LNCAP (cell line): Measurements from ENCODE around the gene CTNNA2.

Source experiments
- TF ChIP-seq, protein P1 (sequence below): fragments of 450-650 bp; IDR thresholded peaks from 2 replicates; pipeline ENCODE4 v1.5.1; 2017; ENCODE audit warnings: mild to moderate bottlenecking

The CTNNA2 gene

DNA sequence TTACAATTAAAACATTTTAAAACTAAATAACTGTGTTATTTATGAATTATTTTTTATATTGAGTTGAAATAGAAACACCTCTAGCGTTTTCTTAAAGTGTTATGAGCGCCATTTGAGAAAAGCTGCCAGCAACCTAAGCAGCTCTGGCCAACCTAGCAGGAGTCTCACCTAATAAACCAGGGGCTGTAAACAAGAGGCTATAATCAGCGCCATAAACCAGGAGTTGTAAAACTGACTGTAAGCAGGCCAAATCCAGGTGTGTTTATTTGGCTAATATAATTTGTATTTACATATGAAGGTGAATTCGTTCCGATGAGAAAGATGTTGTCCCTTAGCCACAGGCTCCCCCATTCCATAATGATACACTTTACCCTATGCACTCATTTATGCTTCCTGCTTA is 757.0 kb downstream of the CTNNA2 start:
- TF ChIP-seq, protein P1, sequence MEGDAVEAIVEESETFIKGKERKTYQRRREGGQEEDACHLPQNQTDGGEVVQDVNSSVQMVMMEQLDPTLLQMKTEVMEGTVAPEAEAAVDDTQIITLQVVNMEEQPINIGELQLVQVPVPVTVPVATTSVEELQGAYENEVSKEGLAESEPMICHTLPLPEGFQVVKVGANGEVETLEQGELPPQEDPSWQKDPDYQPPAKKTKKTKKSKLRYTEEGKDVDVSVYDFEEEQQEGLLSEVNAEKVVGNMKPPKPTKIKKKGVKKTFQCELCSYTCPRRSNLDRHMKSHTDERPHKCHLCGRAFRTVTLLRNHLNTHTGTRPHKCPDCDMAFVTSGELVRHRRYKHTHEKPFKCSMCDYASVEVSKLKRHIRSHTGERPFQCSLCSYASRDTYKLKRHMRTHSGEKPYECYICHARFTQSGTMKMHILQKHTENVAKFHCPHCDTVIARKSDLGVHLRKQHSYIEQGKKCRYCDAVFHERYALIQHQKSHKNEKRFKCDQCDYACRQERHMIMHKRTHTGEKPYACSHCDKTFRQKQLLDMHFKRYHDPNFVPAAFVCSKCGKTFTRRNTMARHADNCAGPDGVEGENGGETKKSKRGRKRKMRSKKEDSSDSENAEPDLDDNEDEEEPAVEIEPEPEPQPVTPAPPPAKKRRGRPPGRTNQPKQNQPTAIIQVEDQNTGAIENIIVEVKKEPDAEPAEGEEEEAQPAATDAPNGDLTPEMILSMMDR, result no peak

DNA sequence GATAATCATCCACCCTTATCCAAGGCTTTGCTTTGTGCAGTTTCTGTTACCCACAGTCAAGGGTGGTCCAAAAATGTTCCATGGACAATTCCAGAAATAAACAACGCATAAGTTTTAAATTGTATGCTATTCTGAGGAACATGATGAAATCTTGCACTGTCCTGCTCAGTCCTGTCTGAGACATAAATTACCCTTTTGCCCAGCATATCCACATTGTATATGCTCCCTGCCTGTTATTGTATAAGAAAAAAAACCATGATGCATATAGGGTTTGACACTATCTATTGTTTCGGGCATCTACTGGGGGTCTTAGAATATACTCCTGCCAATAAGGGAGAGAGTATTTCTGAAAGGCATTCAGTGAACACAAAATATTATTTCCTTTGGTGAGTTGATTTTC is 767.7 kb downstream of the CTNNA2 start:
- TF ChIP-seq, protein P1, result no peak

DNA sequence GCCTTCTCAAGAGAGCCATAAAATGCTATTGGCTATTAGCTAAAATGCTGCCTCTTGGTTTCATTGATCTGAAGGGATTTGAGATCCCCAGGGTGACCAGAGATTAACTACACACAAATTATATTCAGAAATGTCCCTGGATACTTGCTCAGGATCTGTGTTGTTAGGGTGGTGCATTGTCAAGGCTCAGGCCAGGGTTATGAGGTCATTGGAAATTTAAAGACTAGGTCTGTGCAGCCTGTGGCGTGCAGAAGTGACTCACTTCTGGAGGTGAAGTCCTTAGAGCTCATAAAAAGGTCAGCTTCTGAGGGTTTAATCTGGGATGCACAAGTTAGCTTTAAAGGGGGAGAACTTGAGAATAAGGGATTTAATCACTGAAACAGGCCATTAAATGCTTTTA is 768.2 kb downstream of the CTNNA2 start:
- TF ChIP-seq, protein P1, result no peak

DNA sequence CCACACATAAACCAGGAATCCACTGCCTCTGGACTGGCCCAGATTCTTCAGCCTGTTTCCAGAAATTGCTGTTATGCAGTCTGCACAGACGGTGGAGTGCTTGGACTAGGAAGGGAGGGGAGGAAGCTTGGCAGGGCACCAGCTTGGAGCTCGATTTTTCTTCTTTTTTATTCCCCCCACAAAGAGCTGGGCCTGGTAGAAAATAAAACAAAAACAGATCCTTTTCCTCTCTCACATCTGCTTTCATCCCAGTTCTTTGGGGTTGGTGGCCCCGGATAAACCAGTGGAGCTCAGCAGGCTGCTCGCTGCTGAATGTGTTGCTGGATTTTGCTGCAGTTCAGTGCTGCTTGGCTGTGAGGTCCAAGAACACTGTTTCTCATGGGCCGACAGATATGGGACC is 775.7 kb downstream of the CTNNA2 start:
- TF ChIP-seq, protein P1, result peak; percentile 43

DNA sequence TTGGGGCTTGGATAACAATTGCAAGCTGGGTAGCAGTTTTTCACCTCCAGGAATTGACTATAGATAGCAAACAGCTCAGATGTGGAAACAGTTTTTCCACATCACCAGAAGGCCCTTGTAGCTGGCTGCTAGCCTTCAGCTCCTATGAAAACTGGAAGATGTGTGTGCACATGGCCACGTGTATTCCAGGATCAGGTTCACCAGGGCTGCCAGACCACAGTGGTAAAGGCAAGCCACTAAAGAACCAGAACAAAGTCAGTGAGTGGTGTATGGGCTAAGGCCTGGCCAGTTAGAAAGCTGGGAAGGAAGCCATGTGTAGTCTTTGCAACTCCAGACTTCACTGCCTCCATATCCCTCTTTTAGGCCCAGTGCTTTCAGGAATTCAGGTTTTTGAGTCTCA is 778.8 kb downstream of the CTNNA2 start:
- TF ChIP-seq, protein P1, result no peak

DNA sequence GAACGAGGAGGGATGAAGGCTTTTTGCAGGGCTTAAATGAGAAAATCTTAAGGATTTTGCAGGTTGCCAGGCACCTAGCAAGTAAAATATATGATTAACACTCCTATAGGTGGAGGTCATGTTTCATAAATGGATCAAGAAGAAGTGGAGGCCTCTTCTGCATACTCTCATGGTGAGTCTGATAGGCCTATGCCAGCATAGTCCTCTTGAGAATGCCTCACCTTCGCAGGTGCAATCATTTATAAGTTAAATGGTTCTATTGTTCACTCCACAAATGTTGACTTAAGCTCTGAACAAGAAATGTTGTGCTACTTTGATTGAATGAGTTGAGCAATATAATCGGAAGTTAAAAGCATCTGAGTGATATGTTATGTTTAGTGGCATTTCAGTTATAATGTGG is 779.6 kb downstream of the CTNNA2 start:
- TF ChIP-seq, protein P1, result no peak

DNA sequence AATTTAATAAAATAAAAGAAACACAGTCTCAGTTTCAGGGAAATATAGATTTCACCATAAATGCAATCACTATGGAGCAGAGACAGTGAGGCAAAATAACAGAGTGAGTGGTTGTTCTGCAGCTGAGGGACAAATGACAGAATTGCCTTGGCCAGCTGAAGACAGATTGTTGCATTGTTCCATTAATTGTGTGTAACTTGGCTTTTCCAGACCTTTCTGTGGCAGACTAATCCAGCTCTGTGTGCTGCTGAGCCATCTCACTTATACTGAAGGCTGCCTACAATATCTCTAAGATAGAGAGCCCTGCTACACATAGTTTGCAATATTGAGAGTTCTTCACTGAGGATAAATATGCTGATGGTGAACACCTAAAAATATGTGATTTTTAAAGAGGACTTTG is 780.2 kb downstream of the CTNNA2 start:
- TF ChIP-seq, protein P1, result no peak

DNA sequence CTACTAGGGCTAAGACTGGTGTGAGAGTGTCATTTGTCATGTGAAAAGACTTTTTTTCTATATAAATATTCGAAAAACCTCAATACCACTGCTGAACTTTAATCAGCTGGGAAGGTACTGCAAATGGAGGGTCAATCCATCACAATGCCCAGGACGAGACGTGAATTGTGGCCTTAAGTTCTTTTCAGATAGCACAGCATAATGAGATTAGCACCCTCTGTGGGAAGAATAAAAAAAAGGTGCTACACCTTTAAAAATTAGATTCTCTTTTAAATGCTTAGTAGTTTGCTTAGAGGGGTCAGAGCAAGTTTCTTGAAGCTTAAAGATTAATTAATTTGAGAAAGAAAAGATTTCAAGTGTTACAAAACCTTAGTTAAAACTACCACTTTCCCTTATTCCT is 786.1 kb downstream of the CTNNA2 start:
- TF ChIP-seq, protein P1, result no peak
